IPS DF 4.7 (cell line): ENCODE data around the gene ADAMTSL5.
"Not testable (repeated sequence)": the region's sequence is repeated elsewhere in the genome, so short reads cannot be mapped to it uniquely, and the experiment has no call there.

Experiments
- DNase-seq: peaks from one replicate; pipeline ENCODE4 v3.0.0-alpha.2; 2013; ENCODE audit warnings: low spot score; ENCODE audit errors: extremely low read depth

Gene ADAMTSL5

DNA sequence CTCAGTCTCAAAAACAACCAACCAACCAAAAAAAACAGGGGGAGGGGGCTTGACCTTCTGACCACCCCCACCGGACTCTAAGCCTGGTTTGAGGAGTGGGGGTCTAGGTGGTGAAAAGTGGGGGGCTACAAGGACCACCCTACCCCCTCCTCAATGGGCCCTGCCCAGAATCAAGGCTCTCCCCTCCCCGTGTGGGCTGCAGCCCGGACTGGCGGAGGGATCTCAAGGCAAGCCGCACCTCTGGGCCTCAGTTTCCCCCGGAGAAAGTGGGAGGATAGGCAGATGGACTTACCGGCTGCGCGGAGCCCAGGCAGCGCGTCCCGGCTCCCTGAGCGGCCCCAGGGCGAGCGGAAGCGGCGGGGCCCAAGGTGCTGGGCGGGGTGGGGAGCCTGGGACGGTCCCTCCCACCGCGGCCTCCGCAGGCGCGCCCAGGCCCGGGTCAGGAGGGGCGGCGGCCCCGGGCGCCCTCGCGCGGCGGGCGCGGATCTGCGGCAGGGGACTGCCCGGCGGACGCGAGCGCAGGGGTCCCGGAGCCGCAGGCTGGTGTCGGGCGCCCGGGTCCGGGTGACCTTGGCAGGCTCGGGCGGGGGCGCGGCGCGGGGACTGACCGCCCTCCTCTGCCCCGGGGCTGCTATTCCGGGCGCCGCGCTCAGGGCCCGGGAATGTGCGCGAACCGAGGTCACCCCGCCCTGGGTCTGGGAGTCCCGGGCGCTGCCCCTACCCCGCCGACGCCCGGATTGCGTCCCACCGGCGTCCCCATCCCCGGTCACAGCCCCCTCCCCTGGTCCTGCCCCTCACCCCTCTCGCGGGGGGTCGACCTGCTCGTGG, at the start of gene ADAMTSL5:
ADAMTSL5 (minus strand) TSS at position 349 of the 828 bp plus-strand sequence. CDS start 2,076 bp downstream, outside the sequence.
- no peak for DNase-seq

- DNase-seq: no peak
These were observed 48.5 kb upstream of the ADAMTSL5 start for GRCh38 chr19:1561236-1561842.

- no peak for DNase-seq
These were observed 47.6 kb upstream of the ADAMTSL5 start for GRCh38 chr19:1560286-1560882.

DNA sequence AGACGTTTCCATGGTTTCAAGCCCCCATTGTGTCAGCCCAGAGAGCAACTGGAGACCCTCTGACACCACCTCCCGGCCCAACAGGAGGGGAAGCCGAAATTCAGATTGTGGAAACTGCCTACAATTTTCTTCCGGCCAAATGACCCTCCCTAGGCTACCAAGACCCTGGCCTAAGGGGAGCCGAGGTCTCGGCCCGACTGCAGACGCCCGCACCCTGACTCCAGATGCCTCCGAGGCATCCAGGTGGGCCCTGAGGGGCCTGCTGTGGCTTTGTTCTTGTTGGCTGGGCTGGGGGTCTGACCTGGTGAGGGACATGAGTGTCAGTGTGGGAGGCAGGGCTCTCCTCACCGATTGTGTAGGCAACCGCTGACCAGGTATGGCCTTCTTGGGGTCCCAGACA, 45.7 kb upstream of the ADAMTSL5 start:
- no peak for DNase-seq

GRCh38 chr19:1556390-1557070, 43.7 kb upstream of the ADAMTSL5 start:
- DNase-seq: no peak

DNA sequence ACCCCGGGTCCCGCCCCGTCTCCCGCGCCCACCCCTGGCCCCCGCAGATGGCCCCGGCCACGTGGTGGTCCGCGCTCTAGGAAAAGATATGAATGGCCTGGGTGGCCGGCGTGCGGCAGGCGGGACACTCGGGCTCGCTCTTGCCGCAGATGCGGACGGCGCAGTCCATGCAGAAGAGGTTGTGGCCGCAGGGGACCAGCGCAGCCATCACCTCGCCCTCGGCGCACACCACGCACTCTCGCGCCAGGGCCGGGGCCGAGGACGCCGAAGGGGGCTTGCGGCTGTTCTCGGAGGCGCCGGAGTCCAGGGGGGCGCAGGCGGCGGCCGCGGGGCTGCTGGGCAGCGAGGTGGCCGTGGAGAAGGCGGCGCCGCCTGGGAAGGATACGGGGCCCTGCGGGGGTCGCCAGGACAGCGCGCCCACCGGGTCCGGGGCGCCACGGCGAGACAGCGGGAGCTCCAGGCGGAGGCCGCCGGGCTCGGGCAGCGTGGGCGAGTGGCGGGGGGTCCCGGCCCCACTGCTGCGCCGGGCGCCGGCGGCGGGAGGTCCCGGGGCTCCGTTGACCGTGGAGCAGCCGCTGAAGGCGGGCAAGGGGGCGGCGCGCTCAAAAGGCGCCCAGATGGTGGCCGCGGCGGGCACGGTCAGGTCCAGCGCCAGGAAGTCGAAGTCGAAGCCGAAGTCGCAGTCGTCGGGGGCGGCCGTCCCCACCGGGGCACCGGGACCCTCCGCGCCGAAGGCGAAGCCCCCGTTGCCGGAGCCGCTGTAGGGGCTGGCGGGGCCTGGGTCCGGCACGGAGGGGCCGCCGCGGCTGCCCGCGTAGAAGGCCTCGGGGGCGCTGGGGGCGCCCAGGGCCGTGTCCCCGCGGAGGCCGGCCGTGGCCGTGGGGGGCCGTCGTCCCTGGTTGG, 42.9 kb upstream of the ADAMTSL5 start:
- no peak for DNase-seq

DNA sequence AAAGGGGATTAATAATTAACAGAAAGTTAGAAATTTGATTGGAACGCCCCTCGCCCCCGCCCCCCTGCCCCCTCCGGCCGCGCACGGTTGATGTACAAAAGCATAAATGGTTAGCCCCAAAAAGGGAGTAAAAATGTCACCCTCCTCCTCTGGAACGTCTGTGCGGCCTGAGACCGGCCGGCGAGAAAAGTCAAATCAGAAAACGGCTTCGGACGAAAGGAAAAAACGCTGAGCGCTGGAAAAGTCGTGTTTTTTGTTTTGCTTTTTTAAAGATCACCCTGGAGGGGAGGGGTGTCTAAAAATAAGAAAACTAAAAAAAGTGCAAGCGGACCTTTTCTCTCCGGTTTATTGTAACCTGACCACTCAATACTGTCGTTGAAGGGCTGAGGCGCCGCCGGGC, 42.1 kb upstream of the ADAMTSL5 start:
- no peak for DNase-seq

- no peak for DNase-seq
These were observed 40.6 kb upstream of the ADAMTSL5 start for GRCh38 chr19:1553415-1553814.

GRCh38 chr19:1551068-1552040, 38.5 kb upstream of the ADAMTSL5 start:
- DNase-seq: no peak

GRCh38 chr19:1549332-1549945, 36.6 kb upstream of the ADAMTSL5 start:
- no peak for DNase-seq

DNA sequence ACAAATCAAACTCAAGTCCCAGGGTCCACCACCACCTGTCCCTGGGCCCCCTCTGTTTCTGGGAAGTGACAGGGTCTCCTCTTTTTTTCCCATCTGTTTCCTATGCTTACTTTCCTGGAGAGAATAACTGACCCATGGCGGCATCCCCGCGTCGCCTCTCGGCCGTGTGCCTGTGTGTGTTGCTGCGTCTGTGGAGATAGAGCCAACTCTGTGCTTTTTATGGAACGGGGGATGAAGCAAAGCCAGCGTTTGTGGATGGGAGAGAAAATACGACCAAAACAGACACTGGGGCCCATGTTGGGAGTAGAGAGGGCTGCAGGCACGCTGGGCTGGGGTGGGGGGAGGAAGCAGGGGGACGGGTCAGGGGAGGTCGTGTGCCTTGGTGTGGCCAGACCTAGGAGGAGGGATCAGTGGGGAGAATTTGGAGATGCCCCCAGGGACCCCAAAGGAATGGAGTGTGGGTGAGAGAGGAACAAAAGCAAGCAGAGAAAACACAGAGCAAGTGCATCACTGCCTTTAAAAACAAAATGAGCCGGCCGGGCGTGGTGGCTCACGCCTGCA, 27.6 kb upstream of the ADAMTSL5 start:
- no peak for DNase-seq

DNA sequence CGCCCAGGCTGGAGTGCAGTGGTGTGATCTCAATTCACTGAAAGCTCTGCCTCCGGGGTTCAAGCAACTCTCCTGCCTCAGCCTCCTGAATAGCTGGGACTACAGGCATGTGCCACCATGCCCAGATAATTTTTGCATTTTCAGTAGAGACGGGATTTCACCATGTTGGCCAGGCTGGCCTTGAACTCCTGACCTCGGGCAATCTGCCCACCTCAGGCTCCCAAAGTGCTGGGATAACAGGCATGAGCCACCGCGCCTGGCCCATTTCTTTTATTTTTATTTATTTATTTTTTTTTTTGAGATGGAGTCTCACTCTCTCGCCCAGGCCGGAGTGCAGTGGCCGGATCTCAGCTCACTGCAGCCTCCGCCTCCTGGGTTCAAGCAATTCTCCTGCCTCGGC, 26.9 kb upstream of the ADAMTSL5 start:
- DNase-seq: not testable (repeated sequence)

GRCh38 chr19:1538978-1539377, 26.2 kb upstream of the ADAMTSL5 start:
- DNase-seq: no peak

DNA sequence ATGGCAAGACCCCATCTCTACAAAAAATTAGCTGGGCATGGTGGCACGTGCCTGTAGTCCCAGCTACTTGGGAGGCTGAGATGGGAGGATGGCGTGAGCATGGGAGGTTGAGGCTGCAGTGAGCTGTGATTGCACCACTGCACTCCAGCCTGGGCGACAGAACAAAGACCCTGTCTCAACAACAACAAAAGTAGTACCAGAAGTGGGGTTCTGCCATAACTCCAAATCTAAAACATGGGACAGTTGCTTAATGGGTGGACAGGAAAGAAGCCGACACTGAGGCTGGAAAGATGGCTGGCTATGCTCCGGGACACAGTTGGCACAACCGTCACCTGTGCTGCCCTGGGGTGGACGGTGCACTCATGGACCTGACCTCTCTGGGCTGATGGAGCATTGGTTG, 22.9 kb upstream of the ADAMTSL5 start:
- not testable (repeated sequence) for DNase-seq

- DNase-seq: no peak
These were observed 22.2 kb upstream of the ADAMTSL5 start for GRCh38 chr19:1534972-1535371.

DNA sequence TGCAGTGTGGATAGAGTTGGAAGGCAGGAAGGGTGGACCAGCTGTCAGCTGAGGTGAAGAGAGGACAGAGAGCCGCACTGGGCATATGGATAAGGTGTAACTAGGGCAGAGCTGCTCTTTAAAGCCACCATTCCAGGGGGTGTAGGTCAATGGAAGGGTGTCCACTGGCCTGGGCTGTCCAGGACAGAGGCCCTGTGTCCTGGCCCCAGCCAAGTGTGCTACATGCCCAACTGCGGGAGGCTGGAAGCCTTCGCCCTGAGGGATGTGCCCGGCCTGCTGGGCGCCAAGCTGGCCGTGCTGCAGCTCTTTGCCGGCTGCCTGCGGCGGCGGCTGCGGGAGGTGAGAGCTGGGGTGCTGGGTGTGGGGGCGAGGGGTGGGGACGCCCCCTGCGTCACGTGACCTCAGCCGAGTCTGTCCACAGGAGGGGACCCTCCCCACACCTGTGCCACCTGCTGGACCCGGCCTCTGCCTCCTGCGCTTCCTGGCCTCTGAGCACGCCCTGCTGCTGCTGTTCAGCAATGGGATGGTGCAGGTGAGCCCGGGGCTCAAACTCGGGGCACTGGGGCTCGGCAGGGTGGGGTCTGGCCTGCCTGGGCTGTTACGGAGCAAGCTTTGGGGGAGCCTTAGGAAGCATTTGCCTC, 20.8 kb upstream of the ADAMTSL5 start:
- no peak for DNase-seq

DNA sequence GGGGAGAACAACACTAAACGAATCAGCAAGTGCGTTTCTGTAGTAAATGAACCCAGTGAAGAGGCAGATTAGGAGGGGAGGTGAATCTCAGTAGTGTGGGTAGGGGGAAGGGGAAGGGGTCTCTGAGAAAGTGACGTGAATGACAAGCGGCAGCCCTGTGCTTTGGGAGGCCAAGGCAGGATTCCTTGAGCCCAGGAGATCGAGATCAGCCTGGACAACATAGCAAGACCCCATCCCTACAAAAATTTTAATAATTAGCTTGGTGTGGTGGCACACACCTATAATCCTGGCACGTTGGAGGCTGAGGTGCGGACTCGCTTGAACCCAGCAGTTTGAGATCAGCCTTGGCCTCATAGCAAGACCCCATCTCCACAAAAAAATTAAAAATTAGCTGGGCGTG, 19.2 kb upstream of the ADAMTSL5 start:
- DNase-seq: no peak

DNA sequence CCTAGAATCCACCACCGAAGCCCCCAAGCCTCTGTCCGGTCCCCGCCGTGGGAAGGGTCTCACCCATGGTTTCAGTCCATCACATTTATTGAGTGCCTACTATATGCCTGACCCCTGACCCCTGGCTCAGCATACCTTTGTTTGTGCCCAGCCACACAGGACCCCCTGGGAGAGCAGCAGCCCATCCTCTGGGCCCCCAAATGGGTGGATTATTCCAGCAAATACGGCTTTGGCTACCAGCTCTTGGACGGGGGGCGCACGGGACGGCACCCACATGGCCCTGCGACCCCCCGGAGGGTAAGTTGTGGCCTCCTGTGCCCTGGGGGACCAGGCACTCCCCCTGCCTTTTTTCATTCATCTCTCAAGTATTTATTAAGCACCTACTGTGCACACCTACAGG, 18.8 kb upstream of the ADAMTSL5 start:
- no peak for DNase-seq
